ENCODE measurements around the gene KAT2B. TPM values are rescaled to one million over a fixed set of nuclear protein-coding genes. Genes with fewer than 3 reads are reported as not detected.
"Not testable (repeated sequence)": the region's sequence is repeated elsewhere in the genome, so short reads cannot be mapped to it uniquely, and the experiment has no call there.

Gene KAT2B
- total RNA-seq, 1 donor from 2014 or later = 11.6 TPM

DNA sequence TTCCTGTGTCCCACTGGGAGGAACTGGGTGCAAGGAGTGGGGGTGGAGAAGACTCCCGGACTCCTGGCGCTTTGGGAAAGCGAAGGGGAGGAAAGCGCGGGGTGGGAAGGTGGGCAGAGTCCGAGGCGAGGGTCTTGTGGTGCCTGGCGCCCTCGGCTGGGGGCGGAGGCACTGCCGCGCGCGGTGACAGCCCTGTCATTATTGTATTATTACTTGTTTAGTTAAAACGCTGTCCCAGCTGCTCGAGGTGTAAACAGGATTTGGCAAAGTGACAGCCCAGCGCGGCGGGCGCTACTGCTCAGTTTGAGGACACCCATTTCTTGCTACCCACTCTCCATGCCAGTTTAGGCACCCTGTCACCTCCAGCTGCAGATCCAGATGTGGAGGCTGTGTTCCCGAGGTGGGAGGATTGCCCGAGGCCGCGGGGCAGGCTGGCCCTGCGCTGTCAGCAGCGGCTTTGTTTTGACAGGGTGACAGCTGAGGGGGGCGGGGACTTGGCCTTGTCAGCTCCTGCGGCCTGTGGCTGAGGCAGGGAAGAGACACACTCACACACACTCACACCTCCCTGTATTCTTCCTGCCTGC lies 1.0 kb downstream of the KAT2B start:
- DNase-seq (ENCODE audit: low read depth in 2 of 2) = peak; percentile 58 to 82

DNA sequence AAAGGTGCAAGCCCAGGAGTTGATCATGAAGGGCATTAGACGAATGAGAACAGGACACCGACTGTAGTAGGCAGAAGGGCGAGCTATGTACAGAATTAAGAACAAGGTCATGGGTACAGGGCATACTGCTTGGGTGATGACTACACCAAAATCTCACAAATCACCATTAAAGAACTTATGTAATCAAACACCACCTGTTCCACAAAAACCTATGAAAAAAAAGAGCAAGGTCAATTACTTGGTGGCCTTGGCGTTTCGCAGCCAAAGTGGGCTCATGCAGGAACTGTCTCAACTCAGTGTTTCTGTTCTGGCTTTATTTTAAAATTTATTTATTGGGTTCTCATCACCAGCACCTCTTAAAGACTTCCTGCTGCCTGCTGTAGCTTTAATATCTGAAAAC lies 2.1 kb downstream of the KAT2B start:
- DNase-seq (ENCODE audit: low read depth in 2 of 2) = no peak

DNA sequence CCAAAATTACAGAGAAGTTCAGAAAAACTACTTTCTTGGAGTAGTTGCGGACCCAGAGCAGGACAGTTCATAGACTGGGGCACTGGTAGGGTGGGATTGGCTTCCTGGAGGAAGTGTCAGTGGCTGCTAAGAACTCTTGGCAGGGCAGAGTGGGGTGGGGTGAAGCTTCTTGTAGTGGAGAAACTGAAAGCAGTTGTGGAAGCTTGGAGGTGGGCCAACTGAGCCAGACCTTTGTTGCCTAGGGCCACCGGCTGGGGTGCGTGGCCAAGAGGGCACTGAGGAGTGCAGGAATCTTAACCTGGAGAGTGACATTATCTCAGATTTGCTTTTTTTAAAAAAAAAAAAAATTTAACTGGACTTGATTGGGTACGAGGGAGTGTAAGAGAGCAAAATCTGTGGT lies 3.1 kb downstream of the KAT2B start:
- peak in 1 of 2 donors; percentile 54 for DNase-seq (ENCODE audit: low read depth in 2 of 2)

DNA sequence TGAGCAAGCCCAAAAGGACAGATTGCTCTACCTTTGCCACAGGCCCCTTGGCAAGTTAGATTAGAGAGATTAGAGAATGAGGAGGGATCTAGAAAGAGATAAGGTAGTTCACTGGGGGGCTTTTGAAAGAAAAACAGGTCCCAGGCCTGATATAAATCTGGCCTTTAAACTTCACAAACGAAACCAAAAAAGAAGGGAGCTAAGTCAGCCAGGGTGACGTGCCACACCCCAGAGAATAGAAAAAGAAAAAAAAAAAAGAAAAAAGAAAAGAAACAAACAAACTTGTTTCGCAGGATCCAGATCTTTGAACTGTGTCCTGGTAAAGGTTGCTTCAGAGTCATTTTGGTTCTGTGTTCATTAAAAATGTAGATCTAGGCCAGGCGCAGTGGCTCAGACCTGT lies 3.6 kb downstream of the KAT2B start:
- DNase-seq (ENCODE audit: low read depth in 2 of 2) = no peak

DNA sequence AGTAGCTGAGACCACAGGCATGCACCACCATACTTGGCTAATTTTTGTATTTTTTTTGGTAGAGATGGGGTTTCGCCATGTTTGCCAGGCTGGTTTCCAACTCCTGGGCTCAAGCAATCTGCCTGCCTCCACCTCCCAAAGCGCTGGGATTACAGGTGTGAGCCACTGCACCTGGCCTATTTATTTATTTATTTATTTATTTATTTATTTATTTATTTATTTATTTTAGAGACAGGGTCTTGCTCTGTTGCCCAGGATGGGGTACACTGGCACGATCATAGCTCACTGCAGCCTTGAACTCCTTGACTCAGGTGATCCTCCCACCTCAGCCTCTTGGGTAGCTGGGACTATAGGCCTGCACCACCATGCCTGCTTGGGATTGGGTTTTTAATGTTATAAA lies 4.9 kb downstream of the KAT2B start:
- not testable (repeated sequence) for DNase-seq (ENCODE audit: low read depth in 2 of 2)

DNA sequence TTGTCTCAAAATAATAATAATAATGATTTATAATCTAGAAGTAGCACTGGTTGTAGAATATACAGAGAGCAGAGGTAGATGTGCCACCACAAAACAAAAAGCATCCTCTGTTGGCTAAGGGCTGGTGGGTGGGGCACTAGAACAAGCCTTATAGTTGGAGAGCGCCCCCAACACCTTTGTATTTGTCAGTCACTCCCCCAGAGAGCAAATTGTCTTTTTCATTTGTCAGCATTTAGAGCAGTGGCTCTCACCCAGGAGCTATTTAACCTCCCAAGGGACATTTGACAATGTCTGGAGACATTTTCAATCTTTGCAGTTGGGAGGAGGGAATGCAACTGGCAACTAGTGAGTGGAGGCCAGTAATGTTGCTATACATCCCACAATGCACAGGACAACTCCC lies 6.3 kb downstream of the KAT2B start:
- DNase-seq (ENCODE audit: low read depth in 2 of 2) = no peak

DNA sequence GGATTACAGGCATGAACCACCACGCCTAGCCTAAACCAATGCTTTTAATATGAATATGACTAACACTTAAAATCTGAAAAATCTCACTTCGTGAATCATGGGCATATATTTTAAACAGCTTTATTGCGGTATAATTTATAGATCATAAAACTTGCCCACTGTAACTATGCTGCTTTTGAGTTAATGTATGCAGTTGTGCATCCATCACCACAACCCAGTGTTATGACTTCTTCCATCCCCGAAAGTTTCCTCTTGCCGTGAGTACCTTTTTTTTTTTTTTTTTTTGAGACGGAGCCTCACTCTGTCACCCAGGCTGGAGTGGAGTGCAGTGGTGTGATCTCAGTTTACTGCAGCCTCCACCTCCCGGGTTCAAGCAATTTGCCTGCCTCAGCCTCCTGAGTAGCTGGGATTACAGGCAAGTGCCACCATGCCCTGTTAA lies 7.1 kb downstream of the KAT2B start:
- DNase-seq (ENCODE audit: low read depth in 2 of 2) = no peak

DNA sequence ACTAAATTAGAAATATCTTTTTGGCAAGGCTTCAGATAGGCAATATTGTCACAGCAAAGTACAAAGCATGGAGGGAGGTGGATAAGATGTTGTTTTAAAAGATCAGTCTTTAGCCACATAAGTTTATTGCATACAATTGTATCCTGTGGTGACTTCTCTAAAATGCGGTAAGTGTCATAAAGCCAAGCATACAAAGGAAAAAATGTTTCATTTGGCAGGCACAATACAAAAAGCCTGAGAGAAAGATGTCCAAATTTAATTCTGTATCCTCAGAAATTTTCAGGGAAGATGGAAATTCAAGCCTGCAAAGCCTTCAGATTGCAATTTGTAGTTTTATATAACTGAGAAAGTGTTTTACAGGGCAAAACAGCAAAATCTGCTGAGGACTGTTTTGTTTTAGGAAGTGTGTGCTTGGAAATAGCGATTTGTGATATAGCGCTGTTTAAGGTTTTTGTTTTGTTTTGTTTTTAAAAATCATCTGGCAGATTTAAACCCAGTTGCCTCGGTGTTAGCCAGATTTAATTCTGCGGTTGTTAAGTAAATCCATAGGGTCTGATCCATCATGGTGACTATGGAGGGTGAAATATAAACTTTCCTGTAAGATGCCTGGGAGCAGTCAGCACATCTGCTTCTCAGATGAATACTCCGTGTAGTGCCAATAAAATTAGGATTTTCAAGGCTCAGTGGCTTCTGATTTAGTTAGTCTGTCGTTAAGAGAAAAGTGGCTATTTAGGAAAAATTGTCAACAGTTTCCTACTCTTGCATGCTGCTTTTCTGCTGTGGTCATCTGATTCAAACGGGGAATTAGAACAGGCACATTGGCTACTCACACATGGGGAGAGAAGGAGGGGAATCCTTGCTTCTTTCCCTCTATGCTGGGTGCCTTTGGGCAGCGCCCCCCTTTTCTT lies 8.0 kb downstream of the KAT2B start:
- no peak for DNase-seq (ENCODE audit: low read depth in 2 of 2)

DNA sequence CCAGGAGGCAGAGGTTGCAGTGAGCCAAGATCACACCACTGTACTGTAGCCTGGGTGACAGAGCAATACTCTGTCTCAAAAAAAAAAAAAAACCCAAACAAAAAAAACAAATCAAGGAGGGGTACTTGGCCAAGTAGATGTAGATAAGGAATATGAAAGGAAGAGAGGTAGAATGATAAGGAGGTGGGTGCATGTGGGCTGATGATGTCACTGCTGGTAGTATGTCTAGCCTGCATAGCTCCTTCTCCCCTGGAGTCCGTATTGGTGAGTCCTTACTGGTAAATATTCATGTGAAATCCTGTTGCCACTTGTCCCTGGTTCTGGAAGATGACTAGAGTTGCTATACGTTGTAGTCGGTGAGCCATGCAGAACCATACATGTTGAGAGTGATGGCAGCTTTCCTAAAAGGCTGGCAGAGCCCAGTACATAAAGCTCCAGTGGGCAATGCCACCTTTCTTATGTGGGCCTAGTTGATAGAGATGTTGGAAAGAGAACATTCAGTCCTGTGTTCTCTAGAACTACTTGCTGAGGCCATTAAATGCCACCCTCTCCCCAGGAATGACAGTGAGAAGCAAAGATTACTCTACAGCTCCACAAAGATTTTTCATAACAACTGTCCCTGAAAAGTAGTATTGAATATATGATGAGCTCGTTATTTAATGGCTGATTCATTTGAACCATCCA lies 11.0 kb downstream of the KAT2B start:
- DNase-seq (ENCODE audit: low read depth in 2 of 2) = no peak

DNA sequence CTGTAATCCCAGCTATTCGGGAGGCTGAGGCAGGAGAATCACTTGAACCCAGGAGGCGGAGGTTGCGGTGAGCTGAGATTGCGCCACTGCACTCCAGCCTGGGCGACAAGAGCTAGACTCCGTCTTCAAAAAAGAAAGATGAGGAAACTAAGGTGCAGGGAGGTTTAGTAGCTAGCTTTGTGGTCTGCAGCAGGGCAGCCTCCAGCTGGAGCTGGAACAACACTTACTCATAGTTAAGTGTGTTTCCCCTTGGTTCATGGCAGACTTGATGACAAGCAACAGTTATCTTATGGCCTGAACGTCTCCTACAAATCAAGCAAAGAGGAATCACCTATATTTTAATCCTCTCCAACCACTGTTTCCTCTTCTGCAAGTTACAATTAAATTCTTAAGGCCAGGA lies 12.6 kb downstream of the KAT2B start:
- no peak for DNase-seq (ENCODE audit: low read depth in 2 of 2)

DNA sequence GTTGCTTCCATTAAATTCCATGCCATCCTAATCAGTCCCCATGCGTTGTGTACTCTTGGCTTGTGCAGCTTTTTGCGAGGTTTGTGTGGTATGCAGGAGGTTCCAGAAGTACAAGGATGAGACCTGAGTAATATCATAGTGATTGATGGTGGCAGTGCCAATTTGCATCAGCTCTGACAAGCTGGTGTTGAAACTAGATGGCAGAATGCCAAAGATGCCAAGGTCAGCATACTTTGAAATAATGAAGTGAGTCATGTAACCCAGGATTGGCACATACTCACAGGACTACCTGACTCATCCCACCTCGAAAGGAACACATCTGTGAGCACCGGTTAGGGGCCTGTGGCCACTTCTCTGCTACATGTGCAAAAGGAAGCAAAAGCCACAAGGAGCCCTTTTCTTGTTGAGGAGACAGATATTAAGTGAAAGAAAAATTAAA lies 14.3 kb downstream of the KAT2B start:
- DNase-seq (ENCODE audit: low read depth in 2 of 2) = peak; percentile 78 to 92

DNA sequence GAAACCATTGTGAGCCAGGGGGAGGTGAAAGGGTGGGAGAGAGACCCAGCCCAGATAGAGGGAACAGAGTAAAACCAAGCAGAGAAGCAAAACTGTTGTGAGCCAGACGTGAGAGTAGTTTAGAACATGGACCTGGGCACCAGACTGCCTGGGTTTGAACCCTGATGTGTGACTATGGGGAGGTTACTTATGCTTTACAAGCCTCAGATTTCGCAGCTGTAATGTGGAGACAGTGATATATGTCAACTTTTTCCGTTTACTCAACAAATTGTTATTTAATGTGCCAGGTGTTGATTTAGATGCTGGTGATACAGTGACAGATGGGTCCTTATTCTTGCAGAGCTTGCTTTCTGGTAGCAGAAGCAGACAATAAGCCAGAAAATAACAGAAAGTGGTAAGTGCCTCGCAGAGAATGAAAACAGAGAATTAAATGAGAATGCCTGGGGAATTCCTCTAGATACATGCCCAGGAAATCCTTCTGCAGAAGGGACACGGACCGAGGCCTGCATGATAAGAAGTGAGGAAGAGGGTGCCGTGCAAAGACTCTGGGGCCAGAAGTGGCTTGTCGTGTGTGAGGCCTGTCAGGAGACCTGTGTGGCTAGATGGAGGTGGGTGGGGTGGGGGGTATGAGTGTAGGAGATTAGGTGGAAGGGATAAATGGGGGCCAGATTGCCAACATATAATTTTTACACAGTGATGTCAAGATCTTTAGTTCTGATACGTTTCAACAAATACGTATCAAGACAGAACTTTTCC lies 15.0 kb downstream of the KAT2B start:
- DNase-seq (ENCODE audit: low read depth in 2 of 2) = peak in 1 of 2 donors; percentile 28

DNA sequence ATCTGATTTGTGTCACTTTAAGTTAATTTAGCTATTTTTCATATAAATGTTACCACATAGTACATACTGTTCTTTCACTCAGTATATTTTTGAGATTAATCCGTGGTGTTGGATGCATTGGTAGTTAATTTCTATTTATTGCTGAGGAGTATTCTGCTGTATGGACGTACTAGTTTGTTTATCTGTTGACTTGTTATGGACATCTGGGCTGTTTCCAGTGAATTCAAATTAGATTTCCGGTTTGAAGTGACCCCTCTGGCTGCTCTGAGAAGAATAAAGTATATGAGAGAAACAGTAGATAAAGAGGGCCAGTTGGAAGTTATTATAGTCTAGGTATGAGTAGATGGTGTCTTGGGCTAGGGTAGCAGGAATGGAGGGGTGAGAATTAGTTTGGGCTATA lies 15.6 kb downstream of the KAT2B start:
- no peak for DNase-seq (ENCODE audit: low read depth in 2 of 2)

DNA sequence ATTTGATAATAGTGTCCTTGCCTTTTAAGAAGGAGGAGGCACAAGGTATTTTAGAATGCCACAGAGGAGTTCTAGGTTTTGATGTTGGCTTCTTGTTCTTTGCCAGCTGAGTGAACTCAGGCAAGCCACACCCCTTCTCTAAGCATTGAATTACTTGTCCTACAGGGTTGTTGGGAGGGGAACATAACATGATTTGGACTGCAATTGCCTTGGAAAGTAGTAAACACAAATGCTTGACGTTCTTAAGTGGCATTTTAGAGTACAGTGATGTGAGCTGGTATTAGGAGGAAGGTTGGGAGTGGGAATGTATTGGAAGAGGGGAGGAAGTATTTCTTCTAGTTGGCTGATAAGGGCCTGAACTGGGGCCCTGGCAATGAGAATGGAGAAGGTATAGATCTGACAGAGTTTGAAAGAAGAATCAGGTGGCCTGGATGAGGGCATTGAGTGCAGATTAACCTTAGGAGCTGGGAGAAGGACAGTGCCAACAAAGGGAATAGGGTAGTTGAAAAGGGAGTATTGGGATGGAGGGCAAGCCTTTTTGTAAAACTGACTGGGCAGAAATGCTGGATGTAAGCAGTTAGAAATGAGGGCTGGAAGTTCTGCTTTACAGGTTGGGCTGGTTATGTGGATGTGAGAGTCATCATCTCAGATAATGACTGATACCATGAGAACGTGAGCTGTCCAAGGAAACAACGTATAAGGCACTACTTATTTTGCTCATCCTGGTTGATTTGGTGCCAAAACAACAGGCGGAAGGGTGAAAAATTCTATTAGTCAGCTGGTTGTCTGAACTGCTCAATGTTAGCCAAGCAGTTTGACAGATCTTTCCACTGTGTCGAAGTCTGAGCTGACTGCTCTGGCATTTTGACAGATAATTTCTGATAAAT lies 16.7 kb downstream of the KAT2B start:
- DNase-seq (ENCODE audit: low read depth in 2 of 2) = peak; percentile 44 to 88

DNA sequence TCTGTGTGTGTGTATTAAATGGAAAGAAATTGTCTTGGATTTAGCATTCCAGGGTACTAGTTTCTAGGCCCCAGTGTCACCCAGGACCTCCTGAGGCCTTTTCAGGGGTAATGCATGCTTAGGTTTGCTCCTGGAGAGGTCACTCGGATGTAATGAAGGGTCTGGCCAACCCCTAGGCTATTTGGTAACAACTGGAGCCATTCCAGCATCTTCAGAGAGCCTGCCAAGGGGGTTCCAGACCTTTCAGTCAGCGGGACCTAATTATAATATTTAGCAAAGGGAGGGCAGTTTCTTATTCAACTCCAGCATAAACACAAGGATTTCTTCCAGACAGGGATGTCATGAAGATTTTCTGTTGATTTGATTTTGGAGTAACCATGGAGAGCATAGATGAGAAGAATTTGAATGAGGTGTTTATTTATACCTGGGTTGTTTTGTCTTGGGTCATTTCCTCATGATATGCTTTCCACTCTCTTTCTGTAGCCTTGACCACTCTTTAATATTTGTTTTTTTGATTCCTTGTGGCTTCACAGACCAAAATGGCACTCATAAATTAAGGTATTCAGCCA lies 17.4 kb downstream of the KAT2B start:
- no peak for DNase-seq (ENCODE audit: low read depth in 2 of 2)

DNA sequence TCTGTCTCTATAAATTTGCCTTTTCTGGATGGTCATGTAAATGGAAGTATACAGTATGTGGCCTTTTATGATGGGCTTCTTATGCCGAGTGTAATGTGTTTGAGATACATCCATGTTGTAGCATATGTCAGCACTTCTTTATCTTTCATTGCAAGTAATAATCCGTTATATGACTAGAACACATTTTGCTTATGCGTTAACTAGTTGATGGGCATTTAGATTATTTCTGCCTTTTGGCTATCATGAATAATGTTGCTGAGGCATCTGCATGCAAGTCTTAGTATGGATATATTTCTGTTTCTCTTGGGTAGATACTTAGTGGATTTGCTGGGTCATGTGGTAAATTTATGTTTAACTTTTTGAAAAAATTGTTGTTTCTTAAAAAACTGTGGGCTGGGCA lies 19.7 kb downstream of the KAT2B start:
- no peak for DNase-seq (ENCODE audit: low read depth in 2 of 2)

DNA sequence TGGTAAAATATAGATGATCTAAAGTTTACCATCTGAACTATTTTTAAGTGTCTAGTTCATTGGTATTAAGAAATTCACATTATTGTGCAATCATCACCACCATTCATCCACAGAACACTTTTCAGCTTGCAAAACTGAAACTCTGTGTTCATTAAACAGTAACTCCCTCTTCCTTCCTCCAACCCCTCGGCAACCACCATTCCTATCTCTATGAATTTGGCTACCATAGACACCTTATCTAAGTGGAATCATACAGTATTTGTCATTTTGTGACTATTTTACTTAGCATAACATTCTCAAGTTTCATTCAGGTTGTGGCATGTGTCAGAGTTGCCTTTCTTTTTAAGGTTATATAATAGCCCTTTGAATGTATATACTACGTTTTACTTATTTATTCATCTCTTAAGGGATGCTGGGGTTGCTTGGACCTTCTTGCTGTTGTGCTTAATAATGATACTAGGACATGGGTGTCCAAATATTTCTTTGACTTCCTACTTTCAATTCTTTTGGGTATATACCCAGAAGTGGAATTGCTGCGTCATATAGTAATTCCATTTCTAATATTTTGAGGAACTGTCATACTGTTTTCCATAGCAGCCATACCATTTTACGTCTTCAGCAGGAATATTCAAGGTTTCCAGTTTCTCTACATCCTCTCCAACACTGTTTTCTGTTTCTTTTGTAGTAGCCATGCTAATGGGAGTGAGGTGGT lies 20.9 kb downstream of the KAT2B start:
- DNase-seq (ENCODE audit: low read depth in 2 of 2) = no peak

DNA sequence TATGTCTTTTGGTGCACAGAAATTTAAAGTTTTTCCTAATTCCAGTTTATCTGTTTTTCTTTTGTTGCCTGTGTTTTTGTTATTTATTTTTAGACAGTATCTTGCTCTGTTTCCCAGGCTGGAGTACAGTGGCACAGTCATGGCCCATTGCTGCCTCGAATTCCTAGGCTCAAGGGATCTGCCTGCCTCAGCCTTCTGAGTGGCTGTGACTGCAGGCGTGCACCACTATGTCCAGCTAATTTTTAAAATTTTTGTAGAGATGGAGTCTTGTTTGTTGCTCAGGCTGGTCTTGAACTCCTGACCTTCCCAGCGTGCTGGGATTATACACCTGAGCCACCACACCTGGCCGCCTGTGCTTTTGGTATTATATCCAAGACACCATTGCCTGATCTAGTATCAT lies 22.8 kb downstream of the KAT2B start:
- DNase-seq (ENCODE audit: low read depth in 2 of 2) = no peak

DNA sequence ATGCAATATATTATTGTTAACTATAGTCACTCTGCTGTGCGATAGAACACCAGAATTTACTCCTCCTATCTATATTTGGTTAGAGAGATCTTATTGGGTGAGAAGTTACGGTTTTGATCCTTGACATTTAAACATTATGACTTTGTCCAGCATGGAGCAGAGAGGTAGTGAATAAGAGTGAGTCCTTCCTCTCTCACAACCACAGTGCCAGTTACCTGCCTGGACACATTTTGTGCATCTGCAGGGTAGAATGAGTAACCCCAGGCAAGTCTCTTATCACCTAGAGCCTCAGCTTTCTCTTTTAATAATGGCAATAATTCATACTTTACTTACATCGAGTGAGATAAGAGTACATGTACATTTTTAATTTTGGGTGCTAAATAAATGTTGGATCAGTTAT lies 24.1 kb downstream of the KAT2B start:
- DNase-seq (ENCODE audit: low read depth in 2 of 2) = no peak
